GM18520 (cell line): ENCODE measurements around the gene DCAF4.
"Not testable (repeated sequence)": the region's sequence is repeated elsewhere in the genome, so short reads cannot be mapped to it uniquely, and the experiment has no call there.

Experiments
- ATAC-seq: cut with Tn5 transposase; IDR thresholded peaks from one replicate; pipeline ENCODE4 v1.9.1; 2021; ENCODE audit not compliant: unreplicated experiment

Gene DCAF4

DNA sequence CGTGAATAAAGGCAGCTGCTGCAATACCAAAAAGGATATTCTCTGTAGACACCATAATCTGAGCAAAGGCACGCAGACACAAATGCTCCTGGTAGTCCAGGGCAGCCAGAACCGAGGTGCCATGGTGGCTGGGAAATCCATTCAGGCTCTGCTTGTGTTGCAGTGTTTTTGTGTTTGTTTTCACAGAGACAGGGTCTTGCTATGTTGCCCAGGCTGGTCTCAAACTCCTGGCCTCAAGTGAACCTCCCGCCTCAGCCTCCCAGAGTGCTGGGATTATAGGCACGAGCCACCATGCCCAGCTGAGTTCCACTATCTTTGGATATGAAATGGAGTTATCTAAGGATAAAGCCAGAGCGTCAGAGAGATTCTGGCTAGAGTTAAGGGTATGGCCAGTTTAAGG, 39.8 kb downstream of the DCAF4 start:
- ATAC-seq = no peak

DNA sequence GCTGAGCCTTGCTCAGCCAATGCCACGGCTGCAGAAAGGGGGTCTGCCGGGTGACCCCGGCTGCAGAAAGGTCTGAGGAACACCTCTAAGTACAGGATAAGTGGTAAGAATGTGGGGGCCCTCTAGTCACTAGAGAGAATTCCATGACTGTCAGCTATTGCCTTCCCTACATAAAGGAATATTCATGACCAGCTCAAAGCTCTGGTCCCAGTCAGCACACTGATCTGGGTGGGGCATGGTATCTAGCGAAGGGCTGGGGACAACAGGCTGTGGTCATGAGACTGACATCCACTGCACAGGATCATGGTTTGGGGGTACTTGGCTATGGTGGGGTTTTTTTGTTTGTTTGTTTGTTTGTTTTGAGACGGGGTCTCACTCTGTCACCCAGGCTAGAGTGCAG, 42.1 kb downstream of the DCAF4 start:
- ATAC-seq = no peak

DNA sequence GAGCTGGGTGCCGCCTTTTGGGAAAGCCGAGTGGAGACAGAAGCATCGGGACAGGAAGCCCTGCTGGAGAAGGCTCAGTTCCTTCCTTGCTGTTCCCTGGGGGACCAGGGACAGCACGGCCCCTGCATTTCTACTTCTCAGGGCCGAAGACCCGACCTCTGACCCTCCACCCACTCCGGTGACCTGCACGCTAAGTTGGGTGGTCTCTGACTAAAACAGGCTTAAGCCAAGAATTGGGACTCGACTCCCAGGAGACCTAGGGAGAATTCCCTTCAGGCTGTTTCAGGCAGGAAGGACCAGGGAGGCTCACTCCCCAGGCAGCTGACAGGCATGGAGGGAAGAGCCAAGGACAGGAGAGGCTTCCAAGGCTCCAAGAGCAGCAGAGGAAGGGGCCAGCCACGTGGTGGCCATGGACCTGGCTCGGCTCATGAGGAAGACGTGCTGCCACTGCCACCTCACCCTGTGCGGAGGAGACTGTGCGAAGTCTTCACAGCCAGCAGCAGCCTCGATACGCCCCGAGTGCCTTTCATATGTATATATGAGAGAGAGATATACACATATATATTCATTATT, 43.9 kb downstream of the DCAF4 start:
- no peak for ATAC-seq

DNA sequence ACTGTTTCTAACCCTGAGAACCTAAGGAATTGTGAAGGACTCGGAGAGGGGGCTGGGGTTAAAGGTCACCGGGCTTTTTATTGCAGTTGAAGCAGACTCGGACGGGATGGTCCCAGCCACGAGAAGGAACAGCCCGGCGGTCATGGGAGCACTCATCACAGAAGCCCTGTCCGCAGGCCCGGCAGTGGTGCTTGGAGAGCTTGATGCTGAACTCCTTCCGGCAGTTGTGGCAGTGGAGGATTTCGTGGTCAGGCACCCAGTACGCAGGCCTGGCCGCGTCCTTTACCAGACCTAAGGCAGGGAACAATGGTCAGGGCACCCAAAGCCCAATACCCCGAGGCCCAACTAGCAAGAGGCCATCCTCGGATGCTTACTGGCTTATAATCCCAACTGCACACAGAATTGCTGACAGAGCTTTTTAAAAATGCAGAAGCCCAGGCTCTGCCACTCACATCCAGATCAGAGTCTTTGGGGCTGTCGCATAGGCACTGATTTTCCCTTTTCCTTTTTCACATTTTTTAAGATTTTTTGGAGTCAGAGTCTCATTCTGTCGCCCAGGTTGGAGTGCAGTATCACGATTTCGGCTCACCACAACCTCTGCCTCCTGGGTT, 44.7 kb downstream of the DCAF4 start:
- ATAC-seq = no peak

DNA sequence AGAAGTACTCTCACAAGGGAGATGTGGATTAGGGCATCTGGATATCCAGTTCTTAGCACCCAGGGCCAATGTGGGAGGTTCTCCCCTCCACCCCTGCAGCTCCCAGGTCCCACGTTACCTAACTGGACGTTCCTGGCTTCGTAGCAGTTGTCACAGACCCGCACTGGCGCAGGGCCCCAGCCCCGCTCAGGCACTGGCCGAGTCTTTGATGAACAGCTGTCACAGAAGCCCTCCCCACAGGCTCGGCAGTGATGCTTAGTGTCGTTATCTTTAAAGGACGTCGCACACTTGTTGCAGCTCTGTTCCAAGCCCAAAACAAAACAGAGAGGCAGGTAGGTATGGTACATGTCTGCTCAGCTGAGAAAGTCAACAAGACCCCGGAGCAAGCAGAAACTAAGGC, 48.4 kb downstream of the DCAF4 start:
- no peak for ATAC-seq

DNA sequence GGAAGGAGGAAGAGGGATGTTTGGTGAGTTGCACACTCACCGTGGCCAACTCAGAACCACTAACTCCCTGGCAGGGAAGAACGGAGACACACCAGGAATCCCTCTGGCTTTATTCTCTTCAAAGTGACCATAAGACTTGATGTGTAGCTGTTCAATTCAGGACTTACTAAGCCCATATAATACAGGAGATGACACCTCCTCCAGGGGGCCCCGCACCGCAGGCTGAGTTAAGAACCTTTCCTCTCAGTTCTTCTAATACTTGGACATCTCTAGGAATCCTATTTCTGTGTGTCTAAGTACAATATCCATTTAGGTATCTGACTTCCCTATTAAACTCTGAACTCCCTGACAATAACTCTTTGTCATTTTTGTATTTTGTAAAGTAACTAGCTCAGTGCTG, 49.5 kb downstream of the DCAF4 start:
- no peak for ATAC-seq

DNA sequence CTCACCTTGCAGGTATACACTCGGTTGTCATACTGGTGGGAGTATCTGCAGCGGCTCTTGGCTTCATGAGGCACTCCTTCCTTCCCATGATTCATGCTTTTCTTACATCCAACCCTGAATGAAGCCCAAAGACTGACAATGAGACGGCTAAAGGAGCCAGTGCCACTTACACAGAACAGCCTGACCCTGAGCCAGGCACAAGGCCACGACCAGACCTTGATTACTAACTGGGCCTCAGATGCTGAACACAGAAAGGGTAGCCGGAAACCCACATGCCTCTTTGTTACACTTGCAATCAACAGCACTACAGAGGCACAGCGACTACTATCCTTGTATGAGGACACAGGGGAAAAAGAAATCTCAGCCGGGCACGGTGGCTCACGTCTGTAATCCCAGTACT, 52.6 kb downstream of the DCAF4 start:
- ATAC-seq = no peak

DNA sequence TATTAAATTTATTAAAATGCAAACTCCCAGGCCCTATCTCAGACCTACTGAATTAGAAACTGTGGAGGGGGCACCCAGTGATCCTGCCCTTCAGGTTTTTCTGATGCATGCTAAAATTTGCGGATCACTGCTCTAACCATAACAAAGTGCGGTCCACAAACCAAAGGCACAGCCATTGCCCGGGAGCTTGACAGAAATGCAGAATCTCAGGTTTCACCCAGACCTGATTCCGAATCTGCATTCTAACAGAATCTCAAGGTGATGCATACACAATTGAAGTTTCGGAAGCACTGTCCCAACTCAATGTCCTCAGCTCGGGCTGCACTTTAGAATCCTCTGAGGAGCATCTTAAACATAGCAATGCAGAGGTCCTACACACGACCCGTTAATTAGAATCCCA, 54.6 kb downstream of the DCAF4 start:
- no peak for ATAC-seq

DNA sequence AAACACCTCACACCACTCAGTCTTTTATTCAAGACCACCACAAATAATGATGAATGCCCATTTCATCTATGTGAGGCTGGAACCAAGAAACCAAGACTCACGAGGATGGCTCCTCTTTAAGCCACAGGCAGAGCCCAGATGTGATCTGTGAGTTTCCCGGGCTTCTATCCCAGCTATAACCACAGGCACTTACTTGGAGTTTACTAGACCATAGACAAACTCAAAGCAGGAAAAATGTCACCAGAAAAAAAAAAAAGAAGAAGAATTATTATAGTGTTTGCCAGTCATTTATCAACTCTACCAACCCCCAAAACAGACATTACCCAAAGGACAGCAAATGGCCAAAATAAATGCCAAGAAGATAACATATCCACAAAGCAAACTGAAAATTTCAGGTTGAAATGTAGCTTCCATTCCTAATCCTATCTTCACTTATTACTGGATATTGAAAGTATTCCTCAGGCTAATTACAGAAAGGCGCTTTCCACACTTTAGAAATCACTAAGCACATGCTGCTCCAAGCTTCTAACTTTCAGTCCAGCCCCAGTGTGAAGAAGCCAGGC, 56.0 kb downstream of the DCAF4 start:
- no peak for ATAC-seq

DNA sequence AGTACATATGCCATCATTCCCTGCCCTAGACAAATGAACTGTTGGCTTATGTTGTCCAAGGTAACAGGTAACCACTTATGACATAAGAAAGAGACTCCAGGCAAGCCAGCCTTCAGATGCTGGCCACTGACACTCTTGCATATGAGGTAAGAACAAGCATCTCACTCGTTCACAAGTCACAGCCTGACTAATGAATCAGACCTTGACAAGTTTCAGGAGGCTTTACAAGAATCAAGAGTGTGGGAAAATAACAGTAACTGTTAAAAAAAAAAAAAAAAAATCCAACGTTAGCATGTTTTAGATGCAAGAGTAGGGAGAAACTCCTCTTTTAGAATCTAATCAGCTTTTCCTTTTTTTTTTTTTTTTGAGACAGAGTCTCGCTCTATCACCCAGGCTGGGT, 60.0 kb downstream of the DCAF4 start:
- ATAC-seq = no peak

DNA sequence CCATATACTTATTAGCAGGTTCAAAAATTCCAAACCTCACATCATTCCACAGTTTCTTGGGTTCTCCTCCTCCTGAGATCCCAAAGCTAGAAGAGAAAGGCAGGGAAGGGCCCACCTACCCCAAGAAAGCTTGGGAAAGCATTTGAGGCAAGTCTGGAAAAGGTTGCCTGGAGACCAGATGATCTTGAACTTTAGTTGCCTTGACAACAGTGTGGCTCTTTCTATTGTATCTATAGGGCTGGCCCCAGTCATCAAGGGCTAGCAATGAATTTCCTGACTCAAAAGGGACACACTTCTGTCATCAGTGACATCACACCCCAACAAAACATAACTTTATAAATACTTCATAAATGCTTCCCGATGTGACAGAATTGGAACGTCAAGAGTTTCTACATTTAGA, 60.6 kb downstream of the DCAF4 start:
- no peak for ATAC-seq

DNA sequence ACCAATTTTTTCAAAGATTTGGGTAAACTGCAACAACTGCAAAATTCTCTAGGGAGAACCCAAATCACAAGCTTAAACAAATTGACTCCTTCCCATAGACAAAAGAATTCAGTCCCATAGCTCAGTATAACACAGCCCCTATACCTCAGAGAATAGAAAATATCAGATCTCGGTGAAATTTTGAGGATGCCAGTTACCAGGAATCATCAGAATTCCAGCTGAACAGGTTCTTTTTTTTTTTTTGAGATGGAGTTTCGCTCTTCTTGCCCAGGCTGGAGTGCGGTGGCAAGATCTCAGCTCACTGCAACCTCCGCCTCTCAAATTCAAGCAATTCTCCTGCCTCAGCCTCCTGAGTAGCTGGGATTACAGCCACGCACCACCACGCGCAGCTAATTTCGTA, 63.9 kb downstream of the DCAF4 start:
- ATAC-seq = no peak

DNA sequence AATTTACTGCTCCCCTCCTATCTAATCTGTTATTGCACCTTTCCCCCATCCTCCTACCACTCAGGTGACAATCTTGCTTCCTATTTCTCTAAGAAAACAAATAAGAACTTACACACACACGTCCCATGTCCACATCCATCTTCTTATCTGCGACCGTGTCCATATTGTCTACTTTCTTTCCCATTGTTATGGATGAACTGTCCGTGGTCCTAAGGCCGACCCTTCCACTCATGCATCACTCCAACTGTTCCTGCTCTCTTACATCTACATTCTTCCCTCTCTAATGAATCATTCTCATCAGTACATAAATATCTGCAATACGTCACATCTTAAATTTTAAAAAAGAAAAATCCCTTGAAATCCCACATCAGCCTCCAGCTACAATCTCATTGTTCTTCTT, 70.7 kb downstream of the DCAF4 start:
- ATAC-seq = no peak

DNA sequence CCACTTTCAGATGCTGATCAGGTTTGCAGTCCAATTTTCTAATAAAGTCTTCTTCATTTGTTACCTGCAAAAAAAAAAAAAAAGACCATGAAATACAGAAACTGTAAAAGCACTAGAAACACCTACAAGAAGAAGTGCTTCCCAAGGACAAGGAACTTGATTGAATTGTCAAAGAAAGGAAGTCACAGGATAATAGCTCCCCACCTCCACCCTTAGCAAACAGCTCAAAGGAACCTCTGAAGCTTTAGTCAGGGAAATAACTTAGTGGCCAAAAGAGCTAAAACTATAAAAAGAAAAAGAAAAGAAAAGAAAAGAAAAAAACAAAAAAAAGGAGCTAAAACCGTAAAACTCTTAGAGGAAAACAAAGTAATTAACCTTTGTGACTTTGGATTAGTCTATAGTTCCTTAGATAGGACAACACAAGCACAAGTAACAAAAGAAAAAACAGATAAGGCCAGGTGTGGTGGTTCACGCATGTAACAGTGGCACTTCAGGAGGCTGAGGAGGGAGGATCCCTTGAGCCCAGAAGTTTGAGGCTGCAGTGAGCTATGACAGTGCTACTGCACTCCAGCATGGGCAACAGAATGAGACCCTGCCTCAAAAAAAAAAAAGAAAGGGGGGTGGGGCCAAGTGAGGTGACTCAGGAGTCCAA, 72.1 kb downstream of the DCAF4 start:
- ATAC-seq = no peak

DNA sequence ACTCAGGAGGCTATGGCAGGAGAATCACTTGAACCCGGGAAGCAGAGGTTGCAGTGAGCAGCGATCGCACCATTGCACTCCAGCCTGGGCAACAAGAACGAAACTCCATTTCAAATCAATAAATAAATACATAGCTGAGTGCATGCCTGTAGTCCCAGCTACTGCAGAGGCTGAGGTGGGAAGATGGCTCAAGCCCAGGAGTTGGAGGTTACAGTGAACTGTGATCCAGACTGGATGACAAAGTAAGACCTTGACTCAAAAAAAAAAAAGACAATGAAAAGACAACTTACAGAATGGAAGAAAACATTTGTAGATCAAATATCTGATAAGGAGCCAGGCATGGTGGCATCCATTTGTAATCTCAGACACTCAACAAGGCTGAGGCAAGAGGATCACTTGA, 73.1 kb downstream of the DCAF4 start:
- no peak for ATAC-seq

DNA sequence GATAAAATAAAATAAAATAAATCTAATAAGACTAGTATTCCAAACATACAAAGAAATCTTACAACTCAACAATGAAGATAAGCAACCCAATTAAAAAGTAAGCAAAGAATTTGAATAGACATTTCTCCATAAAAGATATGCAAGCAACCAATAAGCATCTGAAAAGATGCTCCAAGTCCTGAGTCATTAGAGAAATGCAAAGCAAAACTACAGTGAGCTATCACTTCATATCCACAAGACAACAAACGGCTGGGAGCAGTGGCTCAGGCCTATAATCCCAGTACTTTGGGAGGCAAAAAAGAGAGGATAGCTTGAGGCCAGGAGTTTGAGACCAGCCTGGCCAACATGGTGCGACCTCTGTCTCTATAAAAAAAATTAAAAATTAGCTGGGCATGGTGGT, 73.8 kb downstream of the DCAF4 start:
- ATAC-seq = no peak

DNA sequence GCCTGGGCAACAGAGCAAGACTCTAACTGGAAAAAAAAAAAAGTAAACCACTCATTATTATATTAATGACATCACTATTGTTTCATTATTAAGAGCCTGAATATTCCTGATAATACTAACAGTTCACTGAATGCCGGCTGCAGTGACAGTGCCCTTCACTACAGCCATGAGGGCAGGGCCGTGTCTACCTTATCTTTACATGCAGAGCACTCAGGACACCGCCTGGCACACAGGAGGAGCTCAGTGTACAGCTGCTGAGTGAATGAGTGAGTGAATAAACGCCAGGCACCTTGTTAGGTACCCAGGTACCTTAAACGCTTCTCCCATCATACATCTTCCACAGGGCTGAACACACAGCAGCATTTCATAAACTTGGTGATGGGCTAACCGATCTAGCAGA, 77.4 kb downstream of the DCAF4 start:
- ATAC-seq = no peak

DNA sequence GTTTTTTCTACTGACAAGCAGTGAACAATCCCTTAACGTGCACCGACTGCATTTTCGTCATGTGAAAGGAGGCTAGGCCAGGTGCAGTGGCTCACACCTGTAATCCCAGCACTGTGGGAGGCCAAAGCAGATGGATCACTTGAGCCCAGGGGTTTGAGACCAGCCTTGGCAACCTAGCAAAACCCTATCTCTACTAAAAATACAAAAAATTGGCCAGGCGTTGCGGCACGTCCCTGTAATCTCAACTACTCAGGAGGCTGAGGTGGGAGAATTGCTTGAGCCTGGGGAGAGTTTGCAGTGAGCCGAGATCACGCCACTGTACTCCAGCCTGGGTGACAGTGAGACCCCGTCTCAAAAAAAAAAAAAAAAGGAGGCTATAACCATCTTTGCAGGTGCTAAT, 78.4 kb downstream of the DCAF4 start:
- not testable (repeated sequence) for ATAC-seq

DNA sequence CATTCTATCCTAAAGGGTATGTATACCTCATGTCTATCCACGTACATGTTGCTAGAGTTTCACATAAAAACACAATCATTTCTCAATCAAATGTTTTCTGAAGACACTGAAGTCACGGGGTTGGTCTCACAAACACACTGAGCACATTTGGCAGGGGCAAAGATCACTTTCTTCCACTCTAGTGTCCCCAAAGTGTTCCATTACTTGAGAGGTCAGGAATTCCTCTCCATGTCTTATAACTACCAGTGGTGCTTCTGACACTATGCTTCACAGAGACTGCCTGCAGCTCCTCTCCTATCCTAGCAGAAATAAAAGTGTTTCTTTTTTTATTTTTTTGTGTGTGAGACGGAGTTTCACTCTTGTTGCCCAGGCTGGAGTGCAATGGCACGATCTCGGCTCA, 81.6 kb downstream of the DCAF4 start:
- ATAC-seq = no peak

DNA sequence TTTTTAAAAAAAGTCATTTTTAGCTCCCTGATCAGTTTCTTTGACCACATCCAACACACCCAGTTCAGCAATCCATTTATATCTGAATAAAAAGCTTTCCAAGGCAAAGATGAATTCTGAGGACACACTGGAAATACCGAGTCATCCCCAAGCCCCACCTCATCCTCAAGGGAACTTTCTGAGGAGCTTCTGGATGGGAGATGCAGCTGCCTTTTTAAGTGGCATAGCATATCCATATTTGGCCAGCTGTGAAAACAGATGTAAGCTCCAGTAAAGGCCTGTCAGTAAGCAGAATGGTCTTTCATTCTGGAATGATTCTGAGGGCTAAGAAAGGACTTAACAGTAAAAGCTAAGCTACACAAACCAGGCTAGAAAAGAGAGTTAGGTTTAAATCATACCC, 82.2 kb downstream of the DCAF4 start:
- ATAC-seq = no peak
